Lower lobe of right lung (tissue), 2 donors: ENCODE results near the gene ABCD1. TPM values are rescaled to one million over a fixed set of nuclear protein-coding genes. Genes with fewer than 3 reads are reported as not detected.

Experiments used
- ATAC-seq, 2 donors: fragments of 200-7000 bp; cut with Tn5 transposase; one replicate each; pipeline ENCODE4 v1.9.1; 2020 to 2022; ENCODE audit warnings: mild to moderate bottlenecking in 2 of 2, moderate library complexity in 2 of 2
- DNase-seq: peaks from one replicate; pipeline ENCODE4 v3.0.0-alpha.2; 2020
- H3K27ac ChIP-seq: fragments of 200-600 bp; one replicate; pipeline ENCODE4 v1.8.0; 2022
- H3K27me3 ChIP-seq: fragments of 200-600 bp; one replicate; pipeline ENCODE4 v1.8.0; 2022; ENCODE audit warnings: low read depth
- H3K36me3 ChIP-seq: fragments of 200-600 bp; one replicate; pipeline ENCODE4 v1.8.0; 2022; ENCODE audit warnings: mild to moderate bottlenecking
- H3K4me1 ChIP-seq: fragments of 200-600 bp; one replicate; pipeline ENCODE4 v1.8.0; 2022
- H3K4me3 ChIP-seq: fragments of 200-600 bp; one replicate; pipeline ENCODE4 v1.8.0; 2022; ENCODE audit warnings: mild to moderate bottlenecking
- H3K9me3 ChIP-seq: fragments of 200-600 bp; one replicate; pipeline ENCODE4 v1.8.0; 2022
- CTCF ChIP-seq: fragments of 200-600 bp; IDR thresholded peaks from one replicate; pipeline ENCODE4 v1.8.0; 2022; ENCODE audit warnings: antibody characterized with exemption, mild to moderate bottlenecking
- intact Hi-C: fragments of 100-400 bp; cut with DNase I; formaldehyde crosslinking; loops from one replicate; pipeline ENCODE4 v1.11.0; 2022
- total RNA-seq: library from RNA; stranded (reverse); fragmentation: NEBNext Ultra II Directional; extraction: Animal tissue kit (Norgen Biotek cat#: 25700); gene quantifications from one replicate; pipeline ENCODE4 v1.2.1, GENCODE V29; 2021
- donor health status: DM: no; HTN: yes; CAD: no; lungs with severe emphysema.

The ABCD1 gene
- total RNA-seq, 1 donor from 2014 or later, result 14.5 TPM

- intact Hi-C loops, result no loop called here
- ATAC-seq (no peak), DNase-seq (no peak)
- Histone ChIP-seq H3K36me3 (peaks cover 7% of the 10 kb centered on the region), H3K9me3 (no peaks in the 10 kb centered on the region), H3K4me3 (no peak overlapping the region), H3K27me3 (no peaks in the 10 kb centered on the region), H3K27ac (no peak overlapping the region), H3K4me1 (no peaks in the 10 kb centered on the region)
- TF ChIP-seq CTCF, result no peak
Measured at GRCh38 chrX:153735274-153735673, 10.6 kb downstream of the ABCD1 start.

GRCh38 chrX:153736071-153736820 is 11.6 kb downstream of the ABCD1 start:
- DNase-seq (no peak), ATAC-seq (no peak)
- Histone ChIP-seq H3K27me3 (no peaks in the 10 kb centered on the region), H3K4me1 (no peaks in the 10 kb centered on the region), H3K9me3 (no peaks in the 10 kb centered on the region), H3K27ac (no peak overlapping the region), H3K36me3 (peaks cover 7% of the 10 kb centered on the region), H3K4me3 (no peak overlapping the region)
- intact Hi-C loops, result no loop called here
- TF ChIP-seq CTCF, result no peak

GRCh38 chrX:153736871-153737441 is 12.3 kb downstream of the ABCD1 start:
- no peak for ATAC-seq
- TF ChIP-seq CTCF, result no peak
- no peaks in the 10 kb centered on the region for H3K9me3 ChIP-seq

GRCh38 chrX:153738056-153738605 is 13.5 kb downstream of the ABCD1 start:
- no peak for TF ChIP-seq CTCF
- peaks cover 7% of the 10 kb centered on the region for H3K36me3 ChIP-seq
- no peaks in the 10 kb centered on the region for H3K9me3 ChIP-seq
- ATAC-seq (no peak), DNase-seq (no peak)
- intact Hi-C loops, result no loop called here
- H3K27ac ChIP-seq, result no peak overlapping the region
- no peaks in the 10 kb centered on the region for H3K4me1 ChIP-seq
- no peak overlapping the region for H3K4me3 ChIP-seq
- no peaks in the 10 kb centered on the region for H3K27me3 ChIP-seq

More at GRCh38 chrX:153736871-153737441, 12.3 kb downstream of the ABCD1 start:
- no peaks in the 10 kb centered on the region for H3K27me3 ChIP-seq
- peaks cover 7% of the 10 kb centered on the region for H3K36me3 ChIP-seq
- intact Hi-C loops, result no loop called here
- DNase-seq, result no peak
- no peaks in the 10 kb centered on the region for H3K4me1 ChIP-seq
- no peak overlapping the region for H3K4me3 ChIP-seq
- H3K27ac ChIP-seq, result no peak overlapping the region

GRCh38 chrX:153739754-153740486 is 15.3 kb downstream of the ABCD1 start:
- H3K27ac ChIP-seq, result no peak overlapping the region
- H3K9me3 ChIP-seq, result no peaks in the 10 kb centered on the region
- ATAC-seq, result no peak
- H3K36me3 ChIP-seq, result peaks cover 7% of the 10 kb centered on the region
- no peak for TF ChIP-seq CTCF
- peaks cover 4% of the 10 kb centered on the region for H3K4me1 ChIP-seq
- H3K27me3 ChIP-seq, result no peaks in the 10 kb centered on the region
- DNase-seq, result no peak
- intact Hi-C loops, result no loop called here
- H3K4me3 ChIP-seq, result no peak overlapping the region
